GM21825 (cell line): ENCODE results near the gene C12orf60.

ENCODE experiments used
- ATAC-seq: cut with Tn5 transposase; IDR thresholded peaks from one replicate; pipeline ENCODE4 v1.9.1; 2021; ENCODE audit warnings: mild to moderate bottlenecking, moderate library complexity; ENCODE audit not compliant: unreplicated experiment

Gene C12orf60

DNA sequence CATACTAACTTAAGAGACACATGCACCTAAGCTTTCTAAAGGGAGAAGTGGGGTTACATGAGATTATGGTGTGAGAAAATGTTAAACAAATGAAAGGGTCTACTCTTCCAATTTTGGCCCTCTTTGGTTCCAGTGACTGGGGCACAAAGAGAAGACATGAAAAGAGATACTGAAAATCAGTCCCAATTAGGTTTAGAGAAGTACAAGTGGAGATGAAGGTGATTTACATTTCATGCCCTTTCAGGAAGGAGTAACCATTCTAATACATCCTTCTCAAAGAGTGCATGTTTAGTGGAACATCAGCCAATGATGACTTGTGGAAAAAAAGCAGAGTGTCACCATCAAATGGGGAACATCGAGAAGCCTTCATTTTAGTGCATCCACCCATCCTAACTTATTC, 67.8 kb downstream of the C12orf60 start:
- no peak for ATAC-seq

DNA sequence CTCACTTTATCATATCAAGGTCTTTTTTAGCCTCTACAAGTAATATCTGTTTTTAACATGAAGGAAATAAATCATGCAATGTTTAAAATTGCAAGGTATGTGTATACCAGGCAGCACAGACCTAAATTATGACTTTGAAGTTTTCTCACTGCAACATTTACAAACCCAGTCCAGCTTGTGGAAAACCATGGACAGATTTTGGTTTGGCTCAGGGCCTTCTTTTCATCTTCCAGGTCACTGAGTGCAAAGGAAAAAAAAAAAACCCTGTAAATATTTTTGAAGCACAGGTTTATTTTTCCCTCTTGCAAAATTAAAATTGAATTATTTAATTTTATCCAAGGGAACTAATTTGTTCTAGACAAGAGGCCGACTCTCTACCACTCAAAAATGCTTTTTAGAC, 68.4 kb downstream of the C12orf60 start:
- ATAC-seq: no peak

DNA sequence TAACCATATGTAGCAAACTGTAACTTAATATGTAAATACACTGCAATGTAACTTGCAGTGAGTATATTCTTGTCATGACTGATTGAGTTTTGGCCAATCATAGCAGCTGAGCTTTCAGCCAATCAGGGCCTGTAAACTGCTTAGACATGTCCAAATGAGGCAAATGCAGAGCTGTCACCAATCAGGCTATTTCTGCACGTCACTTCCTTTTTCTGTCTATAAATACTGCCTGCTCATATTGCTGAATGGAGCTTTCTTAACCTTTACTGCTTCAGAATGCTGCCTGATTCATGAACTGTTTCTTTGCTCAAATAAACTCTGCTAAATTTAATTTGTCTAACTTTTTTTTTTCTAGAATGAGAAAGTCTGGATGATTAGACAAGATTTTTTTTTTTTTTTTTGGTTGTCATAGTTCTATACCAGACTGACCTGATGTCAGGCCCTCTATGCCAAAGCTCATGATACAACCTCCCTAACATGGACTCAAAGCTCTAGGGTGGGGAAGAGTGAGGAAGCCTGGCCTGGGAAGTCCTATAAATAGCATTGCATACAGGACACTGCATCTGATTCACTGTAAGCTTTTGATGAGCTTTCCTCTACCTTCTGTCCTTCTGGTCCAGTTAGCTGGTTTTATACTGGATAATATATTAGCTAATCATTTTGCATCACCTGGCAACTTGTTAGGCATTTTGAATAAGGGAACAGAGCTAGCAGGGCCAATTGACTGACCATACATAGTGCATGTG, 70.1 kb downstream of the C12orf60 start:
- no peak for ATAC-seq
